PFSK-1 (cell line): ENCODE measurements around the gene DNAJC9.

Experiments
- FOXP2 ChIP-seq: optimal IDR thresholded peaks from 2 replicates; pipeline ENCODE3; 2011; ENCODE audit warnings: borderline replicate concordance, control low read depth, inconsistent platforms; ENCODE audit not compliant: insufficient read depth; ENCODE audit errors: extremely low read length, extremely low read depth
- POLR2AphosphoS5 ChIP-seq: IDR thresholded peaks from 2 replicates; pipeline ENCODE4 v1.6.1; 2012; ENCODE audit warnings: low read depth, mild to moderate bottlenecking, control low read depth, low read length, moderate library complexity
- REST ChIP-seq, 2 experiments: IDR thresholded peaks; 2 replicates each; pipeline versions ENCODE4 v1.6.1 to v1.8.0; 2011 to 2012; ENCODE audit warnings: low read depth in 2 of 2, low read length in 2 of 2, control low read depth in 1 of 2, inconsistent platforms in 1 of 2, mild to moderate bottlenecking in 1 of 2, moderate library complexity in 1 of 2; ENCODE audit not compliant: insufficient read depth in 1 of 2
- SIN3A ChIP-seq: IDR thresholded peaks from 2 replicates; pipeline ENCODE4 v1.6.1; 2012; ENCODE audit warnings: mild to moderate bottlenecking, low read length, moderate library complexity, borderline replicate concordance; ENCODE audit not compliant: insufficient read depth
- TAF1 ChIP-seq: IDR thresholded peaks from 2 replicates; pipeline ENCODE4 v1.6.1; 2012; ENCODE audit warnings: low read length, control low read depth, borderline replicate concordance; ENCODE audit not compliant: insufficient read depth

The DNAJC9 gene

GRCh38 chr10:73262105-73262730 lies 15.2 kb upstream of the DNAJC9 start:
- TF ChIP-seq POLR2AphosphoS5 (no peak), FOXP2 (no peak), REST (IDR thresholded peaks at IDR 0.05; ENCODE audit: insufficient read depth in 1 of 2, low read depth in 2 of 2, low read length in 2 of 2) (no peak), TAF1 (no peak), SIN3A (no peak)

- TF ChIP-seq SIN3A (no peak), REST (IDR thresholded peaks at IDR 0.05; ENCODE audit: insufficient read depth in 1 of 2, low read depth in 2 of 2, low read length in 2 of 2) (no peak), FOXP2 (no peak), POLR2AphosphoS5 (no peak), TAF1 (no peak)
These were observed 14.4 kb upstream of the DNAJC9 start for GRCh38 chr10:73261362-73261995.

- TF ChIP-seq FOXP2 (no peak), REST (IDR thresholded peaks at IDR 0.05; ENCODE audit: insufficient read depth in 1 of 2, low read depth in 2 of 2, low read length in 2 of 2) (no peak), SIN3A (no peak), POLR2AphosphoS5 (no peak), TAF1 (no peak)
These were observed 6.1 kb upstream of the DNAJC9 start for GRCh38 chr10:73253225-73253555.

GRCh38 chr10:73252445-73253224 lies 5.6 kb upstream of the DNAJC9 start, which contains the start of gene MRPS16:
Gene MRPS16, minus strand, starts transcription at chr10:73252644. Its CDS starts 162 bp downstream, at chr10:73252482.
- TF ChIP-seq REST (IDR thresholded peaks at IDR 0.05; ENCODE audit: insufficient read depth in 1 of 2, low read depth in 2 of 2, low read length in 2 of 2) (peak in 1 of 2 experiments; percentile 16; a peak in 1 of 4 replicates), POLR2AphosphoS5 (peak; percentile 97), FOXP2 (peak; percentile 79), SIN3A (peak; percentile 50), TAF1 (peak; percentile 93)
